GM13977 (cell line): Measurements from ENCODE around the gene RPS6KB2.

Experiments
- DNase-seq: peaks from one replicate; pipeline ENCODE4 v3.0.0; 2012; ENCODE audit warnings: low spot score
- in situ Hi-C: fragments of 300-500 bp; cut with MboI; formaldehyde crosslinking; loops from one replicate; pipeline ENCODE4 v1.12.0; 2022; ENCODE audit warnings: low sequenced_read_pairs, low pct_unique_long_range_greater_than_20kb, mixed read lengths, inconsistent platforms; ENCODE audit not compliant: unreplicated experiment
- TF ChIP-seq, protein P1 (sequence below): IDR thresholded peaks from 2 replicates; pipeline ENCODE4 v1.5.1; 2012; ENCODE audit warnings: mild to moderate bottlenecking, control low read depth; ENCODE audit not compliant: insufficient read depth; ENCODE audit errors: extremely low read depth, missing control alignments

RPS6KB2 gene

DNA sequence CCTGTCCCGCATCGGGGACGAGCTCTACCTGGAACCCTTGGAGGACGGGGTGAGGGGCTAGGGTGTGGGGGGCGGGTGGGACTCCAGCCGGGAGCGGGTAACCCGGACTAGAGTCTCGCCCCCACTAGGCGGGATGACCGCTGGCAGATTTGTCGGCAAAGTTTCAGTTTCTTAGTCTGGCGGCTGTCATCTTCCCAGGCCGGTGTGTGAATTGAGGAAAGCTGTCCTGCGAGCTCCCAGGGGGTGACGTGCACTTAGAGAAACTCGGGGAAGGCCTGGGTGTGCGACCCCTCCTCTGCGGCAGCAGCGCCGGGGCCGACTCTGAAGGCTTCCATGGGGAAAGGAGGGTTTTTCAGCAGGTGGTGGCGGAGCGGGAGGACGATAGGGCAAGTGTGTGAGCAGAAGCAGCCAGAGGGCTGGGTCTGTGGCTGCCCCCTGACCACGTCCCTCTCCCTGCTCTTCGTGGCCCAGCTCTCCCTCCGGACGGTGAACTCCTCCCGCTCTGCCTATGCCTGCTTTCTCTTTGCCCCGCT, 36.0 kb upstream of the RPS6KB2 start:
- in situ Hi-C loops, result no loop called here
- TF ChIP-seq, protein P1, sequence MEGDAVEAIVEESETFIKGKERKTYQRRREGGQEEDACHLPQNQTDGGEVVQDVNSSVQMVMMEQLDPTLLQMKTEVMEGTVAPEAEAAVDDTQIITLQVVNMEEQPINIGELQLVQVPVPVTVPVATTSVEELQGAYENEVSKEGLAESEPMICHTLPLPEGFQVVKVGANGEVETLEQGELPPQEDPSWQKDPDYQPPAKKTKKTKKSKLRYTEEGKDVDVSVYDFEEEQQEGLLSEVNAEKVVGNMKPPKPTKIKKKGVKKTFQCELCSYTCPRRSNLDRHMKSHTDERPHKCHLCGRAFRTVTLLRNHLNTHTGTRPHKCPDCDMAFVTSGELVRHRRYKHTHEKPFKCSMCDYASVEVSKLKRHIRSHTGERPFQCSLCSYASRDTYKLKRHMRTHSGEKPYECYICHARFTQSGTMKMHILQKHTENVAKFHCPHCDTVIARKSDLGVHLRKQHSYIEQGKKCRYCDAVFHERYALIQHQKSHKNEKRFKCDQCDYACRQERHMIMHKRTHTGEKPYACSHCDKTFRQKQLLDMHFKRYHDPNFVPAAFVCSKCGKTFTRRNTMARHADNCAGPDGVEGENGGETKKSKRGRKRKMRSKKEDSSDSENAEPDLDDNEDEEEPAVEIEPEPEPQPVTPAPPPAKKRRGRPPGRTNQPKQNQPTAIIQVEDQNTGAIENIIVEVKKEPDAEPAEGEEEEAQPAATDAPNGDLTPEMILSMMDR, result no peak
- DNase-seq, result no peak

DNA sequence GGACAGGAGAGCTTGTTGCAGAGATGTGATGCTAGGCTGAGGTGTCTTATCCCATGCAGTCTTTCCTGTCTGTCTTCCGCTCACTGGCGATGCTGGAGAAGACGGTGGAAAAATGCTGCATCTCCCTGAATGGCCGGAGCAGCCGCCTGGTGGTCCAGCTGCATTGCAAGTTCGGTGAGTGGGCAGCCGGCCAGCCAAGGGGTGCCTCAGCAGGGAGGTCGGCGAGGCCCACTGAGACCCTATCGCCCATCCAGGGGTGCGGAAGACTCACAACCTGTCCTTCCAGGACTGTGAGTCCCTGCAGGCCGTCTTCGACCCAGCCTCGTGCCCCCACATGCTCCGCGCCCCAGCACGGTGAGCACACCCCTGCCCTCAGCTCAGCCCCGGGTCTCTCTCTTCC, 34.9 kb upstream of the RPS6KB2 start:
- in situ Hi-C loops, result no loop called here
- TF ChIP-seq, protein P1, result no peak
- DNase-seq, result no peak

DNA sequence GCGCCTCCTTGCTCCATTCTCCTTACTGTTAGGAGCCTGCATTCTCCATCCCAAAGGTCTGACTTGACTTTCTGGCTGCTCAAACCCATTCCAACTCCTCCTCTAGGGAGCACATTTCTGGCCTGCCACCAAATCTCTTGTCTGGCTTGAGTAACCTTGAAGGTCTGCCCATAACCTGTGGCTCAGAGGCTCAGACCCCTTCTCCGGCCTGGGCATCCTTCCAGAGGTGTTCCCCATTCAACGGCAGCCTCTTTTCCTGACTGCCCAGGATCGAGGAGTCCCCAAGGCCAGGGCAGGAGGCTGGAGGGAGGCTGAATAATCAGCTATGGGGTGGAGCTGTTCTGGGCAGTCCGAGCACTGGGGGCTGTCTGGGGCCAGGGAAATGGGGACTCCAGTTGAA, 34.3 kb upstream of the RPS6KB2 start:
- in situ Hi-C loops, result no loop called here
- TF ChIP-seq, protein P1, result no peak
- no peak for DNase-seq

DNA sequence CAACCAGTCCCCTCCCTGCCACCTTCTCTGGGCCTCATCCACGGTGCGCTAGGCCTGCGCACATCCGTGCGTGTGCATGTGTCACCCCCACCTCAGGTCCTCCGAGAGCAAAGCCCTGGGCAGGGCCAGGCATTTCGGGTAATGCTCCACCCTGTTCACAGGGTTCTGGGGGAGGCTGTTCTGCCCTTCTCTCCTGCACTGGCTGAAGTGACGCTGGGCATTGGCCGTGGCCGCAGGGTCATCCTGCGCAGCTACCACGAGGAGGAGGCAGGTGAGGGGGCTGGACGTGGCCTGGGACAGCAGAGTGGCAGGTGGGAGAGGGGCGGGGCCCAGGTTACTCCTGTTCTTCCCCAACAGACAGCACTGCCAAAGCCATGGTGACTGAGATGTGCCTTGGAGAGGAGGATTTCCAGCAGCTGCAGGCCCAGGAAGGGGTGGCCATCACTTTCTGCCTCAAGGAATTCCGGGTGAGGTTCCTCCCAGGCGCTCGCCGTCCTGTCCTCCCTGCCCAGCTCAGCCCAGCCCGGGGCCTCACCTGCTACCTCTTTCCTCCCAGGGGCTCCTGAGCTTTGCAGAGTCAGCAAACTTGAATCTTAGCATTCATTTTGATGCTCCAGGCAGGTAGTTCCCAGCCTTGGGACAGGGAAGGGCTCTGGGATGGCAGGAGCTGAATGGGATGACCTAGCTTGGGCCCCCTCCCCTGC, 32.6 kb upstream of the RPS6KB2 start:
- DNase-seq, result no peak
- TF ChIP-seq, protein P1, result no peak
- in situ Hi-C loops, result no loop called here

DNA sequence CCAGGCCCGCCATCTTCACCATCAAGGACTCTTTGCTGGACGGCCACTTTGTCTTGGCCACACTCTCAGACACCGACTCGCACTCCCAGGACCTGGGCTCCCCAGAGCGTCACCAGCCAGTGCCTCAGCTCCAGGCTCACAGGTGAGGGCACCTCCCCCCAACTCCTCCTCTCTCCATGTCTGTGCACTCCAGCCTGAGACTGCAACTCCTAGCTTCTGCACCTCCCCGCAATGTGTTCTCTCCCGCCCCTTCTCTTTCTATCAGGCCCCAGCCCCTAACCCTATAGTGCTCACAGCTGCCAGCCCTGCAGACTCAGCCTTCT, 32.1 kb upstream of the RPS6KB2 start:
- TF ChIP-seq, protein P1, result no peak
- in situ Hi-C loops, result no loop called here
- no peak for DNase-seq

DNA sequence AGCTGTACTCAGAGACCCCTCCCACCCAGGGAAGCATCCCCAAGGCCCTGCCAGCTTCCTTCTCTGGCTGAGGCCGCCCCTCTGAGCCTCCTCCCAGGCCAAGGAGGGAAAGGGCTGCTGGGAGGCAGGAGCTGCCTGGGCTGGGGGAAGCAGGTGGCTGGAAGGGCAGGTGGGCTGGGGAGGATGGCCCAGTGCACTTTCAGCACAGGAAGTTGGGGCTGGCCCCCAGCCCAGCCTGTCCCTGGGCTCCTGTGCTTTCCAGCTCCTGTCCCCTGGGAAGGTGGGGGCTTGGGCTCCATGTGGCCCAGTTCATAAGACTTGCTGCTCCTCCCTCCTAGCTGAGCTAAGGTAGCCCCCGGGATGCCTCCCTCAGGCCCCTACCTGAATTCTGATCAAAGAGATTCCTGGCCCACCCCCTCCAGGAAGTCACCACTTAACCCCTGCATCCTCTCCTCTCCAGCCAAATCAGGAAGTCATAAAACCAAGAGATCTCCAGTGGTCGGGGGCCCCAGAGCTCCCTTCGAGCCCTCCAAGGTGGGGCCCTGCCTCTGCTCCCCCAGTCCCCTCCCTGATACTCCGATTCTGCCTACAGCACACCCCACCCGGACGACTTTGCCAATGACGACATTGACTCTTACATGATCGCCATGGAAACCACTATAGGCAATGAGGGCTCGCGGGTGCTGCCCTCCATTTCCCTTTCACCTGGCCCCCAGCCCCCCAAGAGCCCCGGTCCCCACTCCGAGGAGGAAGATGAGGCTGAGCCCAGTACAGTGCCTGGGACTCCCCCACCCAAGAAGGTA, 31.5 kb upstream of the RPS6KB2 start:
- TF ChIP-seq, protein P1, result no peak
- in situ Hi-C loops, result no loop called here
- DNase-seq, result no peak
